AG10803 (cell line): ENCODE data around the gene FBN1.

Source experiments
- DNase-seq: peaks from one replicate; pipeline ENCODE4 v3.0.0; 2010; ENCODE audit warnings: low read depth
- H3K4me3 ChIP-seq: 2 replicates; pipeline ENCODE4 v1.5.1; 2011; ENCODE audit warnings: mild to moderate bottlenecking, low read length, control low read depth
- CTCF ChIP-seq: conservative IDR thresholded peaks from 2 replicates; pipeline ENCODE4 v1.5.1; 2011; ENCODE audit warnings: mild to moderate bottlenecking, low read length, control low read depth, inconsistent platforms

The FBN1 gene

DNA sequence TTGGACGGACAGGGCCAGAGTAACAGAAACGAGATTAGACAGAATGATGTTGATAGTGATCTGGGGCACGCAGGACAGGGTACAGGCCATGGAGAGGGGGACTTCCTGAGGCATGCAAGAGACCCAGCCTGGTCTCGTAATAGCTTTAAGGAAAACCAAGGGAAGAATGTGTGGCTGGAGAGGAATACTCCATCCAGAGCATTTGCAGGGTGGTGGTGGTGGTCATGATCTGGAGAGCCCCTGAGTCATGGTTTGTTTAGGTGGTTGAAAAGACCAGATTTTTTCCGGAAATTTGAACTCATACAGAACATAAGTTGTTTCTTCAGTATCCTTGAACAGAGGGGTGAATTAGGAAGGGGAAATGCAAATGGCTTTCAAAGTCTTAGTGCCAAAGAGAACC, 175.8 kb downstream of the FBN1 start:
- no peak for TF ChIP-seq CTCF
- H3K4me3 ChIP-seq, result no peak overlapping the region
- DNase-seq, result no peak

- peak; percentile 61 for DNase-seq
- no peak overlapping the region for H3K4me3 ChIP-seq
- no peak for TF ChIP-seq CTCF
Measured at GRCh38 chr15:48469271-48469670, 176.2 kb downstream of the FBN1 start.

- no peak for TF ChIP-seq CTCF
- DNase-seq, result no peak
- no peak overlapping the region for H3K4me3 ChIP-seq
Measured at GRCh38 chr15:48467801-48468200, 177.7 kb downstream of the FBN1 start.

DNA sequence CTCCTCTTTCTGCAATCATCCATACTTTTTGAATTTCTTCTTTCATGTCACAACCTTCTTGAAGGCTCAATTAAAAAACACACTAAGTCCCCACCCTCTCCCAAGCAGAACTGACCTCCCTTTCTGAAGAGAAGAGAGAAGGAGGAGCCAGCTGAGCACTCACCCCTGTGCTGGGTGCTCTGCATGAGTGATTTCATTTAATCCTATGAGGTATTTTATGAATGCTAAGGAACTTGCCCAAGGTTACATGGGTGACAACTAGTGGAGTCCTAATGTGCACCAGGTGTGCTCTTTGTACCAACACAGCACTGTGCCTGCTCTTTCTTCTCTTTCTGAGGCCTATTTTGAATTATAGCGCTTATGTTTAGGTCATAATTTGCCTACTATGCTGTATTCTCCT, 178.7 kb downstream of the FBN1 start:
- no peak for DNase-seq
- H3K4me3 ChIP-seq, result no peak overlapping the region
- TF ChIP-seq CTCF, result no peak

DNA sequence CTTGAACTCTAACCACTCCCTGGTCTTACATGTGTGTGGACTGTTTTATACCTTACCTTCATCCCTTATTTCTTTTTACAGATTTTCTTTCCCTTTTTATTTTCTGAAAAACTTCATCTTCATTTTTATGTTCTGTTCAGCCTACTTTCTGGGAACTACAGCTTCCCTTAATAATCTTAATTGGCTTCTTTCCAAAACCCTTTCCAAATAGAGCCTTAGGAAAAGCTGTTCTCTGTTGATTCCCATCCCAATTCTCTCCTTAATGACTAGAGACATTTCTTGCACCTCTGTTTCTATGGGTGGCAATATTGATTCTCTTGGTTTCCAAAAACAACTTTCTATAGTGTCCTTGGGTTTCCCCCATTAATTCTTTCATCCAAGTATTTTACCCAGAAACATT, 179.4 kb downstream of the FBN1 start:
- TF ChIP-seq CTCF, result no peak
- DNase-seq, result no peak
- no peak overlapping the region for H3K4me3 ChIP-seq

DNA sequence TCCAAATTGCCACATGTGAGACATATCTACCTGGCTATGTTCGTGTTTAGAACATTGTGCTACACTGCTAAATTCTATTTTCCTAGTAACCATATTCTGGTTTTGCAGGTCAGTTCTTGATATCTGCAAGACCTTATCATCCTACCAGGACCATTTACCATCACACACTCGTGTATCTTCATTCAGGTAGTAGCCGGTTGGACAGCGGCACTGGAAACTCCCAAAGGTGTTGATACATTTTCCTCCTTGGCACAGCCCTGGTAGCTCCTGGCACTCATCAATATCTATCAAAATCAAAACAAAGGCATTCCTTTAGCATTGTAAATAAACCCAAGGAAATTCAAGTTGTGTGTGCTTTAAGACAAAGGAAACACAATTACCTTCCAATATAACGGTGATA, 180.1 kb downstream of the FBN1 start:
- TF ChIP-seq CTCF, result no peak
- no peak overlapping the region for H3K4me3 ChIP-seq
- no peak for DNase-seq

- no peak overlapping the region for H3K4me3 ChIP-seq
- no peak for TF ChIP-seq CTCF
- DNase-seq, result no peak
Measured at GRCh38 chr15:48463366-48463880, 182.1 kb downstream of the FBN1 start.
